AG04450 (cell line): ENCODE data around the gene CCDC152. TPM values are rescaled to one million over a fixed set of nuclear protein-coding genes. Genes with fewer than 3 reads are reported as not detected.

Experiments used
- CTCF ChIA-PET: fragments of 300-600, 350-600 bp; formaldehyde crosslinking; extraction: SDS; loops from one replicate; lab custom pipeline; 2022; ENCODE audit warnings: antibody characterized with exemption, inconsistent platforms; lab: Charles Lee
- POLR2A ChIA-PET: fragments of 350-600 bp; formaldehyde crosslinking; extraction: SDS; loops from one replicate; lab custom pipeline; 2021; ENCODE audit warnings: antibody characterized with exemption, inconsistent platforms; lab: Yijun Ruan, JAX
- DNase-seq: peaks from one replicate; pipeline ENCODE4 v3.0.0-alpha.2; 2011; ENCODE audit warnings: low read depth, low spot score
- H3K27ac ChIP-seq: one replicate; pipeline ENCODE4 v1.5.1; 2012; ENCODE audit warnings: low read depth, low read length, control low read depth
- H3K27me3 ChIP-seq: one replicate; pipeline ENCODE4 v1.6.0; 2012; ENCODE audit warnings: low read length; ENCODE audit not compliant: control insufficient read depth, insufficient read depth
- H3K4me3 ChIP-seq: 2 replicates; pipeline ENCODE4 v1.5.1; 2011; ENCODE audit warnings: mild to moderate bottlenecking, low read depth, low read length, control low read depth
- H3K9me3 ChIP-seq: 2 replicates; pipeline ENCODE4 v1.5.1; 2012; ENCODE audit warnings: low read length; ENCODE audit not compliant: control insufficient read depth, insufficient read depth
- polyA plus RNA-seq: library from polyadenylated mRNA; depleted of rRNA; stranded (reverse); fragments of >200 nt; gene quantifications from 2 replicates; pipeline ENCODE4 v1.2.3, GENCODE V29; 2011
- TF ChIP-seq, protein P1 (sequence below): IDR thresholded peaks from 2 replicates; pipeline ENCODE4 v1.5.1; 2011; ENCODE audit warnings: low read depth, low read length, control low read depth, inconsistent platforms

Gene CCDC152
- polyA plus RNA-seq, 1 experiment, result 2.1 TPM

DNA sequence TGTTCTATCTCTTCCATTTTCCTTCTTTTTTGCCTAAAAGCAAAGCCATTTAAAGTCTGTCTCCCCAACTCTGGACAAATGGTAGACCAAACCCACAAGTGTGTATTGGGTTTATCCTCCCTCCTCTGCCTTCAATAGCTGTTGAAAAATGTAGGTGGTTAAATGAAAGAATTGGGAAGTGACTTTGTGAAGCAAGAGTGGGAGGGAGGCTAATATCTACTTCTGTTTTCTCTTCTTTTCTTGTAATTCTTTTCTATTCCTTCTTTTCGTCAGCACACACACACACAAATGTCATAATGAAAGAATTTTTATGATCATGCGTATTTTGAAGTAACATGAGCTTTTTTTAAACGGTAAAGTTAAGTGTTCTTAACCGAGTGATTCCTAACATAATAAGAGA is 3.8 kb downstream of the CCDC152 start:
- TF ChIP-seq, protein P1, sequence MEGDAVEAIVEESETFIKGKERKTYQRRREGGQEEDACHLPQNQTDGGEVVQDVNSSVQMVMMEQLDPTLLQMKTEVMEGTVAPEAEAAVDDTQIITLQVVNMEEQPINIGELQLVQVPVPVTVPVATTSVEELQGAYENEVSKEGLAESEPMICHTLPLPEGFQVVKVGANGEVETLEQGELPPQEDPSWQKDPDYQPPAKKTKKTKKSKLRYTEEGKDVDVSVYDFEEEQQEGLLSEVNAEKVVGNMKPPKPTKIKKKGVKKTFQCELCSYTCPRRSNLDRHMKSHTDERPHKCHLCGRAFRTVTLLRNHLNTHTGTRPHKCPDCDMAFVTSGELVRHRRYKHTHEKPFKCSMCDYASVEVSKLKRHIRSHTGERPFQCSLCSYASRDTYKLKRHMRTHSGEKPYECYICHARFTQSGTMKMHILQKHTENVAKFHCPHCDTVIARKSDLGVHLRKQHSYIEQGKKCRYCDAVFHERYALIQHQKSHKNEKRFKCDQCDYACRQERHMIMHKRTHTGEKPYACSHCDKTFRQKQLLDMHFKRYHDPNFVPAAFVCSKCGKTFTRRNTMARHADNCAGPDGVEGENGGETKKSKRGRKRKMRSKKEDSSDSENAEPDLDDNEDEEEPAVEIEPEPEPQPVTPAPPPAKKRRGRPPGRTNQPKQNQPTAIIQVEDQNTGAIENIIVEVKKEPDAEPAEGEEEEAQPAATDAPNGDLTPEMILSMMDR, result no peak
- ChIA-PET POLR2A (no interaction called here), CTCF (interaction anchor here (0.7 to 1.2 kb wide), 2 partner anchors 724 to 755 kb away, joined by 3 read pairs; partner anchors contain the start of gene TMEM267)
- DNase-seq, result no peak
- H3K27me3 ChIP-seq, result no peaks in the 10 kb centered on the region
- no peaks in the 10 kb centered on the region for H3K9me3 ChIP-seq
- H3K4me3 ChIP-seq, result no peak overlapping the region
- no peak overlapping the region for H3K27ac ChIP-seq

DNA sequence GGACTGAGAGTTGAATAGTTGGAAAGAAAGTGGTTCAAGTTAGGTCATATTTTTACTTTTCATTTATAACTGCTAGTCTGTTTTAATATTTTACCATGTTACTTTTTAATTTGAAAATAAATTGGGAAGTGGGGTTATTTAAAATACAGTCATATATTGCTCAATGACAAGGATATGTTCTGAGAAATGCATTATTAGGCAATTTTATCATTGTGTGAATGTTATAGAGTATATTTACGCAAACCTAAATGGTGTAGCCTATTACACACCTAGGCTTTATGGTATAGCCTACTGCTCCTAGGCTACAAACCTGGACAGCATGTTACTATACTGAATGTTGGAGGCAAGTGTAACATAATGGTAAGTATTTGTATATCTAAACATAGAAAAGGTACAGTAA is 5.2 kb downstream of the CCDC152 start:
- Histone ChIP-seq H3K4me3 (no peak overlapping the region), H3K27ac (no peak overlapping the region), H3K9me3 (no peaks in the 10 kb centered on the region), H3K27me3 (no peaks in the 10 kb centered on the region)
- DNase-seq, result no peak
- CTCF ChIA-PET, result interaction anchor here (1.2 kb wide), 1 partner anchor 757 kb away, joined by 3 read pairs; no protein-coding TSS in a partner anchor
- TF ChIP-seq, protein P1, result no peak
- POLR2A ChIA-PET, result no interaction called here

DNA sequence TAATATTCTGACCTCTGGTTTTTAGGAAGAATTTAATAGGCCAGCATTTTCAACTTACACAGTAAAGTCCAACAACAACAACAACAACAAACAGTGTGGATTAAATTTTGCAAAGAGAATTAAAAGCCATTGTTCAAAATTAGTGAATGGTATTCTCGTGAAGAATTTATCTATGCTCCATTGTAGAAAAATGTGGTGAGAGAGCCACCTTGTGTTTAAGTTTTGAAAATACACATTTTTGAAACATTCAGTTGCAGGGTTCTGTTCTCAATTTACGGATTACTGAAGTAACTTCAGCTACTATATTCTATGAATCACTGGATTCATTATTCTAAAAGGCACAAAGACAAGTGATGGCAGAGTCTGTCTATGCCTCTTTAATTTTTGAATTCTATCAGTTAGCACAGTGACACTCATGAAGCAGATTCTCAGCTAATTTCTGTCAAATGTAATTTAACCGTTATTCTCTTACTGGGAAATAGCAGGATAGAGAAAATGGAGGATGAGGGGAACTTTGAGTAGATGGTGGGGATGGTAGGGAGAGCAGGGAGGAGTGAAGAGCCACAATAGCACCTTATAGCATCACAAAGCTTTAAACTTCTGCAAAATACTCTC is 11.0 kb downstream of the CCDC152 start:
- H3K4me3 ChIP-seq, result no peak overlapping the region
- ChIA-PET CTCF (interaction anchor here (0.6 to 1.5 kb wide), 23 partner anchors 9 to 913 kb away, joined by 3 to 18 read pairs (median 4); partner anchors contain the start of genes CCDC152, GHR, RIMOC1 and SELENOP), POLR2A (no interaction called here)
- no peak overlapping the region for H3K27ac ChIP-seq
- DNase-seq, result no peak
- TF ChIP-seq, protein P1, result peak; percentile 51
- H3K9me3 ChIP-seq, result no peaks in the 10 kb centered on the region
- H3K27me3 ChIP-seq, result no peaks in the 10 kb centered on the region

- ChIA-PET POLR2A (no interaction called here), CTCF (interaction anchor here (1.0 to 1.5 kb wide), 14 partner anchors 9 to 913 kb away, joined by 3 to 18 read pairs (median 6); partner anchors contain the start of genes GHR and SELENOP)
- Histone ChIP-seq H3K27me3 (no peaks in the 10 kb centered on the region), H3K27ac (no peak overlapping the region), H3K4me3 (no peak overlapping the region), H3K9me3 (no peaks in the 10 kb centered on the region)
- DNase-seq, result no peak
- TF ChIP-seq, protein P1, result no peak
Observed at GRCh38 chr5:42768106-42768504, 11.5 kb downstream of the CCDC152 start.

- ChIA-PET CTCF (no interaction called here), POLR2A (no interaction called here)
- H3K27me3 ChIP-seq, result no peaks in the 10 kb centered on the region
- no peak for DNase-seq
- no peak overlapping the region for H3K27ac ChIP-seq
- no peaks in the 10 kb centered on the region for H3K9me3 ChIP-seq
- TF ChIP-seq, protein P1, result no peak
- no peak overlapping the region for H3K4me3 ChIP-seq
Observed at GRCh38 chr5:42770003-42770402, 13.4 kb downstream of the CCDC152 start.
